Esophagus squamous epithelium (tissue), 4 donors: Measurements from ENCODE around the gene ZNF689.

ENCODE experiments used
- CTCF ChIP-seq, 6 experiments: fragments of 450-650 bp in 4 of 6; fragments of 200-600 bp in 2 of 6; sonication (generic) in 2 of 6; IDR thresholded peaks; one replicate each; pipeline ENCODE4 v1.5.1; 2016 to 2019; ENCODE audit warnings: antibody characterized with exemption in 6 of 6, mild to moderate bottlenecking in 4 of 6, moderate library complexity in 4 of 6
- POLR2A ChIP-seq, 4 donors: fragments of 450-650 bp; IDR thresholded peaks; one replicate each; pipeline ENCODE4 v1.6.1; 2017; ENCODE audit warnings: antibody characterized with exemption in 4 of 4, mild to moderate bottlenecking in 4 of 4, moderate library complexity in 3 of 4

- TF ChIP-seq CTCF (IDR thresholded peaks at IDR 0.05), result no peak
- no peak for TF ChIP-seq POLR2A (IDR thresholded peaks at IDR 0.05)
Measured at GRCh38 chr16:30602616-30603277, 7.4 kb downstream of the ZNF689 start.
